Suprapubic skin (tissue), 4 donors: ENCODE measurements around the gene CD84. TPM values are rescaled to one million over a fixed set of nuclear protein-coding genes. Genes with fewer than 3 reads are reported as not detected.
"Not testable (repeated sequence)": the region's sequence is repeated elsewhere in the genome, so short reads cannot be mapped to it uniquely, and the experiment has no call there.

Source experiments
- DNase-seq, 2 donors: peaks; one replicate each; pipeline ENCODE4 v3.0.0-alpha.2; 2019; ENCODE audit warnings: low spot score in 2 of 2
- H3K27ac ChIP-seq: fragments of 200-600 bp; sonication (generic); one replicate; pipeline ENCODE4 v1.5.1; 2019
- H3K27me3 ChIP-seq: fragments of 200-600 bp; sonication (generic); one replicate; pipeline ENCODE4 v1.5.1; 2019
- H3K36me3 ChIP-seq: fragments of 200-600 bp; sonication (generic); one replicate; pipeline ENCODE4 v1.5.1; 2019
- H3K4me1 ChIP-seq: fragments of 200-600 bp; sonication (generic); one replicate; pipeline ENCODE4 v1.5.1; 2019
- H3K4me3 ChIP-seq: fragments of 200-600 bp; sonication (generic); one replicate; pipeline ENCODE4 v1.5.1; 2019; ENCODE audit warnings: mild to moderate bottlenecking
- H3K9me3 ChIP-seq: fragments of 200-600 bp; sonication (generic); one replicate; pipeline ENCODE4 v1.5.1; 2019
- EP300 ChIP-seq: sonication (generic); formaldehyde crosslinking; IDR thresholded peaks from one replicate; pipeline ENCODE4 v1.6.1; 2017; ENCODE audit warnings: antibody characterized with exemption
- POLR2A ChIP-seq, 2 donors: fragments of 450-650 bp; IDR thresholded peaks; one replicate each; pipeline ENCODE4 v1.6.1; 2017; ENCODE audit warnings: antibody characterized with exemption in 2 of 2, mild to moderate bottlenecking in 2 of 2, moderate library complexity in 2 of 2
- POLR2AphosphoS5 ChIP-seq, 3 donors: sonication (generic); formaldehyde crosslinking; IDR thresholded peaks; one replicate each; pipeline ENCODE4 v1.6.1; 2017; ENCODE audit warnings: antibody characterized with exemption in 3 of 3
- WGBS: methylation state at CpG from one replicate; pipeline ENCODE4 v1.1.5; 2018; 5-methylcytosine and 5-hydroxymethylcytosine counted together
- total RNA-seq, 4 donors: library from RNA; depleted of rRNA; stranded (reverse); fragments of >200 nt; gene quantifications; one replicate each; pipeline ENCODE4 v1.1.0, GENCODE V29; 2016
- TF ChIP-seq, protein P1 (sequence below), 2 donors: fragments of 200-600 bp in 1 of 2; fragments of 450-650 bp in 1 of 2; sonication (generic) in 1 of 2; IDR thresholded peaks; one replicate each; pipeline ENCODE4 v1.5.1; 2016 to 2019; ENCODE audit warnings: antibody characterized with exemption in 2 of 2, mild to moderate bottlenecking in 1 of 2, moderate library complexity in 1 of 2

CD84 gene
- total RNA-seq, 4 donors from 2014 or later, result 1.2 to 9.0 (median 2.3) TPM

- H3K27ac ChIP-seq, result no peak overlapping the region
- no peak for DNase-seq
- 63% methylated on average over 2 of the region's 2 CpGs for WGBS
- TF ChIP-seq EP300, result no peak
- H3K4me1 ChIP-seq, result no peaks in the 10 kb centered on the region
- no peaks in the 10 kb centered on the region for H3K36me3 ChIP-seq
- no peaks in the 10 kb centered on the region for H3K27me3 ChIP-seq
- H3K4me3 ChIP-seq, result no peak overlapping the region
- peaks cover 17% of the 10 kb centered on the region for H3K9me3 ChIP-seq
Measured at GRCh38 chr1:160504651-160505050, 74.6 kb downstream of the CD84 start.

DNA sequence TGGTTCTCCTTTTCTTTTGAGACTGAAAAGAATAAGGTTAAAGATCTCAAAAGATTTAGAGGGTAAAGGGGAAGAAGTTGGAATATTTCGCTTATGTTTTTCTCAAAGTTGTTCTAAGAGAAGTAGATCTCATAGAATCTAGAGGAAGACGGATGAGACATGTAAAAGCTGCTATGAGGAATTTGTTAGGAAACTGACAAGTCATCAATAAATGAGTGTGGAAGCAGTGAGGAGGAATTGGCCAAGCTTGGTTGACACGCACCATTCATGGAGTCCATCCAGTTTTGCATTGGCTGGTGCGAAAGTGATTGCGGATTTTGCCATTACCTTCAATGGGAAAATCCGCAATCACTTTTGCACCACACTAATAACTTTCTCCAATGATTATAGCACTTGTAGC, 76.2 kb downstream of the CD84 start:
- 97% methylated on average over 6 of the region's 6 CpGs for WGBS

DNA sequence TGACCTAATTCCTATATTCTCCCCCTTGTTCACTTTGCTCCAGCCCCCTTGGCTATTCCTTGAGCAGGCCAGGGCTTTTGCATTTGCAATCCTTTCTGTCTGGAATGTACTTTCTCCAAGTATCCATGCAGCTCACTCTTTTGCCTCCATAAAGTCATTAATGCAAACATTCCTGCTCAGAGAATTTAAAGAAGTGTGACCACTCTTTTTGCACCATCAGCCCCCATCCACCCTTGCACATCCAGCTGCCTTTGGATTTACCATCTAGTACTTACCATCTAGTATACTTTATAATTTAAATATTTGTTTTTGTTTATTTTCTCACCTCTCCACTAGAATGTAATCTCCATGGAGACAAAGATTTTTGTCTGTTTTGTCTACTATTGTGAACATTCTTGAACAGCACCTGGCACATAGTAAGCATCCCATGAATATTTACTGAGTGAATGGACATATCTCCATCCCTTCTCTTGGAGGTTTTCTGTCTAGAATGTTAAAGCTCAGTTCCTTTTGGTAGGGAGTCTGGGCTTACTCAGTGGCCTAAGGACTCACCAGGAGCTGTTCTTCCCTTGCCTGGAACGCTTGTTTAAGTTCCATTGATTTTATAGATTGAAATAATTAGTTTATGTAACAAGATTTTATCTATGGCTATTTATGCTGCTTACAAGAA, 78.8 kb downstream of the CD84 start:
- Histone ChIP-seq H3K27ac (no peak overlapping the region), H3K4me1 (no peaks in the 10 kb centered on the region), H3K36me3 (no peaks in the 10 kb centered on the region), H3K9me3 (no peaks in the 10 kb centered on the region), H3K4me3 (no peak overlapping the region), H3K27me3 (no peaks in the 10 kb centered on the region)
- no peak for DNase-seq
- WGBS, result 69% methylated on average over 1 of the region's 1 CpG
- TF ChIP-seq POLR2AphosphoS5 (IDR thresholded peaks at IDR 0.05) (no peak), POLR2A (IDR thresholded peaks at IDR 0.05) (no peak), EP300 (no peak)
- TF ChIP-seq, protein P1, sequence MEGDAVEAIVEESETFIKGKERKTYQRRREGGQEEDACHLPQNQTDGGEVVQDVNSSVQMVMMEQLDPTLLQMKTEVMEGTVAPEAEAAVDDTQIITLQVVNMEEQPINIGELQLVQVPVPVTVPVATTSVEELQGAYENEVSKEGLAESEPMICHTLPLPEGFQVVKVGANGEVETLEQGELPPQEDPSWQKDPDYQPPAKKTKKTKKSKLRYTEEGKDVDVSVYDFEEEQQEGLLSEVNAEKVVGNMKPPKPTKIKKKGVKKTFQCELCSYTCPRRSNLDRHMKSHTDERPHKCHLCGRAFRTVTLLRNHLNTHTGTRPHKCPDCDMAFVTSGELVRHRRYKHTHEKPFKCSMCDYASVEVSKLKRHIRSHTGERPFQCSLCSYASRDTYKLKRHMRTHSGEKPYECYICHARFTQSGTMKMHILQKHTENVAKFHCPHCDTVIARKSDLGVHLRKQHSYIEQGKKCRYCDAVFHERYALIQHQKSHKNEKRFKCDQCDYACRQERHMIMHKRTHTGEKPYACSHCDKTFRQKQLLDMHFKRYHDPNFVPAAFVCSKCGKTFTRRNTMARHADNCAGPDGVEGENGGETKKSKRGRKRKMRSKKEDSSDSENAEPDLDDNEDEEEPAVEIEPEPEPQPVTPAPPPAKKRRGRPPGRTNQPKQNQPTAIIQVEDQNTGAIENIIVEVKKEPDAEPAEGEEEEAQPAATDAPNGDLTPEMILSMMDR (IDR thresholded peaks at IDR 0.05), result no peak

More for the DNA sequence above, 76.2 kb downstream of the CD84 start:
- no peaks in the 10 kb centered on the region for H3K4me1 ChIP-seq
- H3K4me3 ChIP-seq, result no peak overlapping the region
- no peak overlapping the region for H3K27ac ChIP-seq
- DNase-seq, result no peak
- peaks cover 12% of the 10 kb centered on the region for H3K9me3 ChIP-seq
- H3K36me3 ChIP-seq, result no peaks in the 10 kb centered on the region
- TF ChIP-seq POLR2AphosphoS5 (IDR thresholded peaks at IDR 0.05) (no peak), EP300 (no peak), POLR2A (IDR thresholded peaks at IDR 0.05) (no peak)
- TF ChIP-seq, protein P1 (IDR thresholded peaks at IDR 0.05), result no peak
- H3K27me3 ChIP-seq, result no peaks in the 10 kb centered on the region

DNA sequence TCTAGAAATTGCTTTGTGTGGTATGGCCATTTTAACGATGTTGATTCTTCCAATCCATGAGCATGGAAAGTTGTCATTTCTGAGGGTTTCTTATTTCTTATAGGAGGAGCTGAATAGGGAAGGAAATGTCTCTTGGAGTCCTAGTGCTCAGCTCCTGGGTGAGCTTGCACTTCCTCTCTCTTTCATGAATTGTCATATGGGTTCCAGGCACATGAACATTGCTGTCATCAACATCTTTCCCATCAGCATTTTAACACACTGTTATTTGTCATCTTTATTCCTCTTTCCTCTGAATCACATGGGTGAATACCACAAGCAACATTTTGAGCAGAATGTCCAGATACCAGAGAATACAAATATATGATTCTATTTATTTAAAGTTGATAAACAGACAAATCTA, 79.7 kb downstream of the CD84 start:
- TF ChIP-seq, protein P1 (IDR thresholded peaks at IDR 0.05), result no peak
- TF ChIP-seq POLR2A (IDR thresholded peaks at IDR 0.05) (no peak), EP300 (no peak), POLR2AphosphoS5 (IDR thresholded peaks at IDR 0.05) (no peak)
- H3K36me3 ChIP-seq, result no peaks in the 10 kb centered on the region
- no peaks in the 10 kb centered on the region for H3K27me3 ChIP-seq
- H3K27ac ChIP-seq, result no peak overlapping the region
- H3K4me3 ChIP-seq, result no peak overlapping the region
- no peak for DNase-seq
- no peaks in the 10 kb centered on the region for H3K4me1 ChIP-seq
- WGBS, result 81% methylated on average over 1 of the region's 1 CpG
- H3K9me3 ChIP-seq, result no peaks in the 10 kb centered on the region

- not testable (repeated sequence) for H3K27me3 ChIP-seq, H3K27ac ChIP-seq
- WGBS, result 93% methylated on average over 3 of the region's 3 CpGs
Measured at GRCh38 chr1:160498301-160499065, 80.8 kb downstream of the CD84 start.

GRCh38 chr1:160496334-160496733, 83.0 kb downstream of the CD84 start:
- H3K4me3 ChIP-seq, result no peak overlapping the region
- H3K9me3 ChIP-seq, result no peaks in the 10 kb centered on the region
- no peak overlapping the region for H3K27ac ChIP-seq
- H3K36me3 ChIP-seq, result no peaks in the 10 kb centered on the region
- DNase-seq, result no peak
- no peaks in the 10 kb centered on the region for H3K4me1 ChIP-seq
- no peak for TF ChIP-seq POLR2A (IDR thresholded peaks at IDR 0.05)
- no peaks in the 10 kb centered on the region for H3K27me3 ChIP-seq
- 84% methylated on average over 4 of the region's 4 CpGs for WGBS

More at GRCh38 chr1:160498301-160499065, 80.8 kb downstream of the CD84 start:
- H3K4me3 ChIP-seq, DNase-seq, H3K4me1 ChIP-seq, H3K36me3 ChIP-seq, H3K9me3 ChIP-seq: not testable (repeated sequence)
